H9 (cell line): ENCODE measurements around the gene IP6K2. TPM values are rescaled to one million over a fixed set of nuclear protein-coding genes. Genes with fewer than 3 reads are reported as not detected.

Experiments used
- DNase-seq: peaks from one replicate; pipeline ENCODE4 v3.0.0-alpha.2; 2017
- H2AFZ ChIP-seq: one replicate; pipeline ENCODE4 v1.6.1; 2013; ENCODE audit warnings: mild to moderate bottlenecking, low read length, control low read depth, moderate library complexity
- H2AK5ac ChIP-seq: 2 replicates; pipeline ENCODE4 v1.6.1; 2013; ENCODE audit warnings: low read length, control low read depth, mixed read lengths; ENCODE audit not compliant: insufficient read length
- H2BK120ac ChIP-seq: one replicate; pipeline ENCODE4 v1.6.1; 2013; ENCODE audit warnings: low read depth, mild to moderate bottlenecking, low read length, control low read depth, inconsistent platforms; ENCODE audit not compliant: poor library complexity, severe bottlenecking
- H2BK12ac ChIP-seq: 2 replicates; pipeline ENCODE4 v1.6.1; 2013; ENCODE audit warnings: low read length, control low read depth, mixed read lengths, low read depth; ENCODE audit not compliant: insufficient read length
- H2BK15ac ChIP-seq: 2 replicates; pipeline ENCODE4 v1.6.1; 2013; ENCODE audit warnings: low read depth, low read length, control low read depth
- H2BK20ac ChIP-seq: one replicate; pipeline ENCODE4 v1.6.1; 2013; ENCODE audit warnings: low read depth, mild to moderate bottlenecking, low read length, control low read depth, inconsistent platforms; ENCODE audit not compliant: poor library complexity, severe bottlenecking
- H2BK5ac ChIP-seq: 2 replicates; pipeline ENCODE4 v1.6.1; 2013; ENCODE audit warnings: low read length, control low read depth, mixed read lengths; ENCODE audit not compliant: insufficient read length
- H3K14ac ChIP-seq: 2 replicates; pipeline ENCODE4 v1.6.1; 2013; ENCODE audit warnings: low read length, control low read depth; ENCODE audit not compliant: insufficient read depth
- H3K18ac ChIP-seq: 2 replicates; pipeline ENCODE4 v1.6.1; 2013; ENCODE audit warnings: low read depth, mild to moderate bottlenecking, mixed read lengths, low read length, control low read depth; ENCODE audit not compliant: insufficient read length
- H3K23ac ChIP-seq: 2 replicates; pipeline ENCODE4 v1.6.1; 2013; ENCODE audit warnings: low read length, control low read depth, mixed read lengths, low read depth; ENCODE audit not compliant: insufficient read length
- H3K23me2 ChIP-seq: 2 replicates; pipeline ENCODE4 v1.6.1; 2013; ENCODE audit warnings: low read depth, mild to moderate bottlenecking, mixed read lengths, low read length, control low read depth; ENCODE audit not compliant: insufficient read length, poor library complexity, severe bottlenecking
- H3K27ac ChIP-seq: 2 replicates; pipeline ENCODE4 v1.5.1; 2013; ENCODE audit warnings: low read length, control low read depth, mixed read lengths, low read depth; ENCODE audit not compliant: insufficient read length
- H3K27me3 ChIP-seq: 2 replicates; pipeline ENCODE4 v1.6.1; 2013; ENCODE audit warnings: low read length, control low read depth, inconsistent platforms; ENCODE audit not compliant: insufficient read depth
- H3K4ac ChIP-seq: 2 replicates; pipeline ENCODE4 v1.6.1; 2013; ENCODE audit warnings: low read depth, mild to moderate bottlenecking, control low read depth, inconsistent platforms, low read length, moderate library complexity
- H3K4me1 ChIP-seq: 2 replicates; pipeline ENCODE4 v1.6.1; 2013; ENCODE audit warnings: low read length, control low read depth, inconsistent platforms; ENCODE audit not compliant: insufficient read depth
- H3K4me2 ChIP-seq: 2 replicates; pipeline ENCODE4 v1.6.1; 2013; ENCODE audit warnings: low read length, control low read depth, mixed read lengths; ENCODE audit not compliant: insufficient read length, insufficient read depth
- H3K56ac ChIP-seq: 2 replicates; pipeline ENCODE4 v1.6.1; 2013; ENCODE audit warnings: low read depth, mild to moderate bottlenecking, mixed read lengths, low read length, control low read depth; ENCODE audit not compliant: insufficient read length
- H3K79me1 ChIP-seq: 2 replicates; pipeline ENCODE4 v1.6.1; 2013; ENCODE audit warnings: low read depth, mild to moderate bottlenecking, moderate library complexity, low read length, control low read depth, inconsistent platforms; ENCODE audit not compliant: insufficient read depth, poor library complexity, severe bottlenecking
- H3K79me2 ChIP-seq: 2 replicates; pipeline ENCODE4 v1.6.1; 2013; ENCODE audit warnings: low read length, control low read depth, inconsistent platforms; ENCODE audit not compliant: insufficient read depth
- H3K9ac ChIP-seq: 2 replicates; pipeline ENCODE4 v1.6.1; 2013; ENCODE audit warnings: low read length, control low read depth, mixed read lengths; ENCODE audit not compliant: insufficient read length; ENCODE audit errors: extremely low read depth
- H3K9me3 ChIP-seq: one replicate; pipeline ENCODE4 v1.6.1; 2013; ENCODE audit warnings: low read depth, low read length, inconsistent platforms; ENCODE audit not compliant: control insufficient read depth
- H3T11ph ChIP-seq: one replicate; pipeline ENCODE4 v1.6.1; 2013; ENCODE audit warnings: mild to moderate bottlenecking, low read length, control low read depth, inconsistent platforms
- H4K20me1 ChIP-seq: one replicate; pipeline ENCODE4 v1.6.1; 2013; ENCODE audit not compliant: control insufficient read depth, insufficient read length, insufficient read depth
- H4K5ac ChIP-seq: 2 replicates; pipeline ENCODE4 v1.6.1; 2013; ENCODE audit warnings: low read depth, mild to moderate bottlenecking, mixed read lengths, low read length, control low read depth; ENCODE audit not compliant: insufficient read length
- H4K8ac ChIP-seq: replicated peaks from 2 replicates; pipeline ENCODE4 v1.6.1; 2013; ENCODE audit warnings: low read length, control low read depth, mixed read lengths, low read depth; ENCODE audit not compliant: insufficient read length
- H4K91ac ChIP-seq: 2 replicates; pipeline ENCODE4 v1.6.1; 2013; ENCODE audit warnings: low read depth, mild to moderate bottlenecking, moderate library complexity, mixed read lengths, low read length, control low read depth; ENCODE audit not compliant: insufficient read length
- H3K27ac Mint-ChIP-seq, 3 experiments: 2 replicates in 2 of 3; 3 replicates in 1 of 3; pipeline ENCODE4 v1.8.0; 2020 to 2021; ENCODE audit warnings: mixed read lengths in 3 of 3, mild to moderate bottlenecking in 1 of 3, moderate library complexity in 1 of 3
- H3K27me3 Mint-ChIP-seq: 2 replicates; pipeline ENCODE4 v1.8.0; 2021; ENCODE audit warnings: low read depth, mild to moderate bottlenecking, moderate library complexity, mixed read lengths
- H3K36me3 Mint-ChIP-seq, 3 experiments: 2 replicates in 2 of 3; 3 replicates in 1 of 3; pipeline ENCODE4 v1.8.0; 2020 to 2021; ENCODE audit warnings: low read depth in 3 of 3, mixed read lengths in 3 of 3; ENCODE audit not compliant: insufficient read depth in 1 of 3
- H3K4me1 Mint-ChIP-seq, 2 experiments: 2 replicates each; pipeline ENCODE4 v1.8.0; 2020; ENCODE audit warnings: mixed read lengths in 2 of 2
- H3K4me3 Mint-ChIP-seq, 2 experiments: 2 replicates in 1 of 2; 3 replicates in 1 of 2; pipeline ENCODE4 v1.8.0; 2020 to 2021; ENCODE audit warnings: mild to moderate bottlenecking in 2 of 2, mixed read lengths in 2 of 2, moderate library complexity in 1 of 2
- H3K9me3 Mint-ChIP-seq, 2 experiments: 2 replicates in 1 of 2; 3 replicates in 1 of 2; pipeline ENCODE4 v1.8.0; 2020; ENCODE audit warnings: mild to moderate bottlenecking in 2 of 2, mixed read lengths in 2 of 2, moderate library complexity in 1 of 2
- WGBS: extraction: QIAGEN DNeasy Blood & Tissue Kit; methylation state at CpG from one replicate; pipeline ENCODE4 v1.1.7; 2013; ENCODE audit warnings: missing lambda C conversion rate, low lambda C conversion rate, mixed read lengths; ENCODE audit not compliant: insufficient read length; ENCODE audit errors: extremely low coverage; 5-methylcytosine and 5-hydroxymethylcytosine counted together
- long read RNA-seq: library from polyadenylated mRNA; unstranded; transcript quantifications from one replicate; pipeline ENCODE4 v2.0.0, GENCODE V29; 2020
- total RNA-seq: library from RNA; stranded (reverse); gene quantifications from 2 replicates; pipeline ENCODE4 v1.2.1, GENCODE V29; 2021
- TF ChIP-seq, protein P1 (sequence below): fragments of 200-600 bp; sonication (generic); conservative IDR thresholded peaks from 3 replicates; pipeline ENCODE4 v1.8.0; 2021; ENCODE audit warnings: antibody characterized with exemption, mild to moderate bottlenecking

The IP6K2 gene, protein sequence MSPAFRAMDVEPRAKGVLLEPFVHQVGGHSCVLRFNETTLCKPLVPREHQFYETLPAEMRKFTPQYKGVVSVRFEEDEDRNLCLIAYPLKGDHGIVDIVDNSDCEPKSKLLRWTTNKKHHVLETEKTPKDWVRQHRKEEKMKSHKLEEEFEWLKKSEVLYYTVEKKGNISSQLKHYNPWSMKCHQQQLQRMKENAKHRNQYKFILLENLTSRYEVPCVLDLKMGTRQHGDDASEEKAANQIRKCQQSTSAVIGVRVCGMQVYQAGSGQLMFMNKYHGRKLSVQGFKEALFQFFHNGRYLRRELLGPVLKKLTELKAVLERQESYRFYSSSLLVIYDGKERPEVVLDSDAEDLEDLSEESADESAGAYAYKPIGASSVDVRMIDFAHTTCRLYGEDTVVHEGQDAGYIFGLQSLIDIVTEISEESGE
- total RNA-seq: 94.7 and 96.5 TPM in 2 replicates
- long read RNA-seq, transcript IP6K2-202 (3 exons, 1,185 nt): minor isoform, 11 of 588 reads
- long read RNA-seq, transcript IP6K2-208 (2 exons, 1,124 nt): minor isoform, 15 of 588 reads
- long read RNA-seq, transcript IP6K2-221 (2 exons, 1,673 nt): minor isoform, 21 of 588 reads
- long read RNA-seq, transcript IP6K2-201 (6 exons, 1,775 nt): major isoform, 257 of 588 reads
- long read RNA-seq, partial matches to known transcripts: 38 of 588 reads
- long read RNA-seq, other reads (novel, unspliced or antisense): 241 of 588 reads

DNA sequence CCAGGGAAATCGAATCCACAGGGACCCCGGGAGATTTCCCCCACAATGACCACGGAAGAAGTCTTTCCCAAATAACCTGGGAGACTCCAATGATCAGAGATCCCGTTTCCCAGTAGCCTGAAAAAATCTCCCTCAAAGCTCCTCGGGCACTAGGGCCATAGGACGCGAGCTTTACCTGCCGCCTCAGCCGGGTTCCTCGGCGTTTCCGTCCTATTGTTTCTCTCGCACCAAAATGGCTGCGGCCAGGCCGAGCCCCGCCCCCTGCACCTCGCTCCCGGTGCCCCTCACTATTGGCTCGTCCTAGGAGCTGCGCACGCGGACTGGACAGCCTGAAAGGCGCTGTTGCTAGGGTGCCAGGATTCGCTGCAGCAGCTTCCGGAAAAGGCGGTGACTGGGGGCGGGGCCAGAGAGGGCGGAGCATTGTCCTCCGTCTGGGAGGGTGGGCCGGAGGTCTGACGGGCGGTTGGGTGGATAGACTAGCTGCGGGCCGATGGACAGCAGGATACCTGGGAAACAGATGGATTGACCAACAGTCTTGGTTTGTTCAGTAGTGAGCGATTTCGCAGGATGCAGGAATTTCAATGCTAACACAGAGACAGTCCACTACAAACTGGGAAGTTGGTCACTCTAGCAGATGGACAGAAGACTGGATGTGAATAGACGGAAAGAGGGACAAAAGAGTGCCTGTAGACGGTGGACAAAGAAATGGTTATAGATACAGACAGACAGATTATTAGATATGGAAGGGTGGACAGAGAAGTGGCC, at the start of gene IP6K2:
TSS of gene IP6K2 (minus strand) at position 240 of the 765 bp plus-strand sequence. CDS start 21,930 bp downstream, outside the sequence.
- H3K14ac ChIP-seq: peak within 1 kb of the TSS; percentile 90
- H2BK15ac ChIP-seq: no peak within 1 kb of the TSS
- H3K79me2 ChIP-seq: peaks cover 36% of the 10 kb centered on the region

More for the DNA sequence above, at the start of gene IP6K2:
- H3K4me1 ChIP-seq: no peaks in the 10 kb centered on the region
- peaks cover 2% of the 10 kb centered on the region for H3K79me1 ChIP-seq
- peak within 1 kb of the TSS; percentile 100 for H3K27ac Mint-ChIP-seq
- H2BK12ac ChIP-seq: no peak within 1 kb of the TSS
- DNase-seq: peak; percentile 99
- peak within 1 kb of the TSS; percentile 98 for H4K91ac ChIP-seq
- H3K4me1 Mint-ChIP-seq: peaks cover 21 to 24% of the 10 kb centered on the region in 2 experiments
- peak within 1 kb of the TSS; percentile 49; the same call in 1 of the 2 replicates for H3K4ac ChIP-seq
- H2BK20ac ChIP-seq: no peak within 1 kb of the TSS
- H2AFZ ChIP-seq: no peak within 1 kb of the TSS
- no peak within 1 kb of the TSS for H2AK5ac ChIP-seq
- peak within 1 kb of the TSS; percentile 99 for H2BK120ac ChIP-seq
- no peak within 1 kb of the TSS for H4K8ac ChIP-seq
- no peaks in the 10 kb centered on the region for H3K23me2 ChIP-seq
- peak within 1 kb of the TSS; percentile 65 for H3K4me2 ChIP-seq
- no peak within 1 kb of the TSS for H3K23ac ChIP-seq
- H3K27ac ChIP-seq: peak within 1 kb of the TSS; percentile 83
- peak within 1 kb of the TSS; percentile 82 for H2BK5ac ChIP-seq
- H4K20me1 ChIP-seq: no peaks in the 10 kb centered on the region
- H3K4me3 Mint-ChIP-seq: peak within 1 kb of the TSS; percentile 99 to 100
- TF ChIP-seq, protein P1, sequence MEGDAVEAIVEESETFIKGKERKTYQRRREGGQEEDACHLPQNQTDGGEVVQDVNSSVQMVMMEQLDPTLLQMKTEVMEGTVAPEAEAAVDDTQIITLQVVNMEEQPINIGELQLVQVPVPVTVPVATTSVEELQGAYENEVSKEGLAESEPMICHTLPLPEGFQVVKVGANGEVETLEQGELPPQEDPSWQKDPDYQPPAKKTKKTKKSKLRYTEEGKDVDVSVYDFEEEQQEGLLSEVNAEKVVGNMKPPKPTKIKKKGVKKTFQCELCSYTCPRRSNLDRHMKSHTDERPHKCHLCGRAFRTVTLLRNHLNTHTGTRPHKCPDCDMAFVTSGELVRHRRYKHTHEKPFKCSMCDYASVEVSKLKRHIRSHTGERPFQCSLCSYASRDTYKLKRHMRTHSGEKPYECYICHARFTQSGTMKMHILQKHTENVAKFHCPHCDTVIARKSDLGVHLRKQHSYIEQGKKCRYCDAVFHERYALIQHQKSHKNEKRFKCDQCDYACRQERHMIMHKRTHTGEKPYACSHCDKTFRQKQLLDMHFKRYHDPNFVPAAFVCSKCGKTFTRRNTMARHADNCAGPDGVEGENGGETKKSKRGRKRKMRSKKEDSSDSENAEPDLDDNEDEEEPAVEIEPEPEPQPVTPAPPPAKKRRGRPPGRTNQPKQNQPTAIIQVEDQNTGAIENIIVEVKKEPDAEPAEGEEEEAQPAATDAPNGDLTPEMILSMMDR: no peak
- peak within 1 kb of the TSS; percentile 98 for H3K9ac ChIP-seq
- H3K27me3 ChIP-seq: no peaks in the 10 kb centered on the region
- peak within 1 kb of the TSS; percentile 96 for H3K56ac ChIP-seq
- WGBS: no CpG with 5 or more reads among the region's 38 CpGs
- peaks cover 6% of the 10 kb centered on the region for H3K27me3 Mint-ChIP-seq
- peaks cover 20 to 45% (median 42%) of the 10 kb centered on the region in 3 experiments for H3K36me3 Mint-ChIP-seq
- peak within 1 kb of the TSS; percentile 90 for H3K18ac ChIP-seq
- H3K9me3 Mint-ChIP-seq: no peaks in the 10 kb centered on the region; a peak in 1 of 5 replicates
- peak within 1 kb of the TSS; percentile 86 for H4K5ac ChIP-seq
- no peaks in the 10 kb centered on the region for H3K9me3 ChIP-seq
- peak within 1 kb of the TSS; percentile 67 for H3T11ph ChIP-seq
